ENCODE measurements around the gene EGR2.
A peak's percentile ranks its signal among the peaks of the same experiment; 100 is the strongest.

Gene EGR2

DNA sequence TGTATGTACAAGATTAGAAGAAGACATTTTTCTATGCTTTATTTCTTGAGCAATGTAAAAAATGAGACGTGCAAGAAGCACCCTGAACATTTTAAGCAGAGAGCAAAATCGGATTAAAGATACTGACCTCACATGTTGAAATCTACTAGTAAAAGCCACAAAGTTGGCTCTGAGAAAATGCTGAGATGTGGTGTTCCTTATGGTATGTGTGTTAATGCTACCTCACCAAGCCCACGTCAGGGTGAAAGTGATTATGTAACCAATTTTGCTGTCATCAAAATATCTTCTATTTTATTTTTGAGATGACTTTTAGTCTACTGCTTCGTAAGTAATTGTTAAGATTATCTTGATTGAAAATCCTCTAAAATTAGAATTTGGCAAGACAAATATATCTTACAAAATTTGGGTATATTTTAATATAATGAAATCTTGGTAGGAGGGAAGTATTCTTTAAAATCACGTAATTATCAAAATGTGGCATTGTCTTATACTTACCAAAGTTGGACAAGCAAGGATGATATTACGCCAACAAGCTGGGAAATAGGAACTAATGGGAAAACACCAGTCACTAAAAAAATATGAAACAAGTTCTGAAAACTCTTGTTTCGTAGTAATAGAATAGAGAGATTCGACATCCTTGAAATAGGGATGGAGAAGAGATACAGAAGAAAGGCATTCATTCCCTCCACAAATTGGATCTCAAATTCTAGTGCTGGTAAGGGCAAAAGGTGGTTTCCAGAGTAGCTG lies 5.8 kb downstream of the EGR2 start:
- in situ Hi-C loops (cut with MboI; ENCODE audit: low sequenced_read_pairs, unreplicated experiment): no loop called here
- DNase-seq (ENCODE audit: low spot score): no peak
- TF ChIP-seq CTCF (IDR thresholded peaks at IDR 0.05; ENCODE audit: borderline replicate concordance, control extremely low read depth, extremely low read depth, insufficient read depth, missing control alignments): no peak

DNA sequence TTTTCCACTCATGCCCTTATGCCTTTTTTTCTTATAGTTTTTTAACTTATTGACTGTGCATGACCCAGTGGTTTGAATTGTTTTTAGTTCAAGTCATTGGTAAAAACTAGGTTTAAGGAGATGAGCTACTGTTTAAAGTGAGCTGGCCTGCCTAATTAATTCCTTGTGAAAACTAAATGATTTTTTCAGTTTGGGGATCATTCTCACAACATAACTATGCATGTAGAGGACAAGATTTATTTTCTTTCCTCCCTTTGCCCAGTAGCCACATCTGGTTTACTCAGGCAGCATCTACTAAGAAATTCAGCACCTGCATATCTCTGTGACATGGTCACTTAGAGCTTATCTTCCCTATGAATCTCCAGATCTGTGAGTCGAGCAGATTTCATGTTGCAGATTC lies 9.9 kb downstream of the EGR2 start:
- DNase-seq (ENCODE audit: low spot score): no peak
- in situ Hi-C loops (cut with MboI; ENCODE audit: low sequenced_read_pairs, unreplicated experiment): loop anchor here (5.0 kb wide), 1 partner anchor 189 kb away; no protein-coding TSS in a partner anchor
- TF ChIP-seq CTCF (IDR thresholded peaks at IDR 0.05; ENCODE audit: borderline replicate concordance, control extremely low read depth, extremely low read depth, insufficient read depth, missing control alignments): no peak

DNA sequence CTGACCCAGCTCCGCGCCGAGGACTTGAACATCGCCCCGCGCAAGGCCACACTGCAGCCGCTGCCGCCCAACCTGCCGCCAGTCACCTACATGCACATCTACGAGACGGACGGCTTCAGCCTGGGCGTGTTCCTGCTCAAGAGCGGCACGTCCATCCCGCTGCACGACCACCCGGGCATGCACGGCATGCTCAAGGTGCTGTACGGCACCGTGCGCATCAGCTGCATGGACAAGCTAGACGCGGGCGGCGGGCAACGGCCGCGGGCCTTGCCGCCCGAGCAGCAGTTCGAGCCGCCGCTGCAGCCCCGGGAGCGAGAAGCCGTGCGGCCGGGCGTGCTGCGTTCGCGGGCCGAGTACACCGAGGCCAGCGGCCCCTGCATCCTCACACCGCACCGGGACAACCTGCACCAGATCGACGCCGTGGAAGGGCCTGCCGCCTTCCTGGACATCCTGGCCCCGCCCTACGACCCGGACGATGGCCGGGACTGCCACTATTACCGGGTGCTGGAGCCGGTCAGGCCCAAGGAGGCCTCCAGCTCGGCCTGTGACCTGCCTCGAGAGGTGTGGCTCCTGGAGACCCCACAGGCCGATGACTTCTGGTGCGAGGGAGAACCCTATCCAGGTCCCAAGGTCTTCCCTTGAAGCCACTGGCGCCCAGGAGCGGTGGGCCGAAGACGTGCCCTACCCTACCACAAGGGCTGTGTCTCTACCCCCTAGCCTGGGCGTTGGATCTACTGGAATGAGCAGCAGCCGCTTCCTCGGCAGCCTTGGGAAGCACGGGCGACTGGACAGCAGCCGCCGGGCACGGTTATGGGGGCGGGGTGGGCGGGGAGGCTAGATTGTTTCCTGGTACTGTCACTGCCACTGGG lies 10.7 kb downstream of the EGR2 start:
- in situ Hi-C loops (cut with MboI; ENCODE audit: low sequenced_read_pairs, unreplicated experiment): loop anchor here (5.0 kb wide), 1 partner anchor 188 kb away; no protein-coding TSS in a partner anchor
- DNase-seq (ENCODE audit: low spot score): peak; percentile 44

DNA sequence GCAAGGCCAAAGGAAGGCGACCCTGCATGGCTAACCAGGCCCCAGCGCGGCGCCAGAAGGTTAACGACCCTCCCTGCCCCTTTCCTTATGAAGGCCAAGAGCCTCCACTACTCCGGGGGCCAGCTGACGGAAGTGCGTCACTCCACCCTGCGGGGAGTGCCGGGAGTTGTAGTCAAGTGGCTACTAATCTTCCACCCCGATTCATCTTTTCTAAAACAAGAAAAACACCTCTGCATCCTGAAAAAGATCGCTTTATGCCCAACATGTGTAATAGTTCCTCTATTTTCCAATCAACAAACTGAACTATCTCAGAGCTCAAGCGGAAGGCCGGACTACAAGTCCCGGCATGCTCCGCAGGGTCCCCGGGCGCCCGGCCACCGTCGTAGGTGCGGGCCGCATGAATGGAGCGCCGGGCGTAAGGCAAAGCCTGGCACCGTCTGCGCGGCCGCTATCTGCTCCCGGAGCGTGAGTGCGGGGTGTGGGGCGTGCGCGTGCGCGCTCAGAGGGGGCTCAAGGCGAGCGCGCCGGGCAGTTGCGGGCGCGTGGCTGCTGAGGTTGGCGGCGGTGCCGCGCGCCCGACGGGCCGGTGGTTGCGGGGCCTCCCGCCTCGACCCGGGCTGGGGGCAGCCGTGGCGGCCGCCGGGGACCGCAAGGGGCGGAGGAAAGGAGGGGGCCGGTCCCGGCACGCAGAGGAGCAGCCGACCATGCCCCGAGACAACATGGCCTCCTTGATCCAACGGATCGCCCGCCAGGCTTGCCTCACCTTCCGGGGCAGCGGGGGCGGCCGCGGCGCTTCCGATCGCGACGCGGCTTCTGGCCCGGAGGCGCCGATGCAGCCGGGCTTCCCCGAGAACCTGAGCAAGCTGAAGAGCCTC lies 11.6 kb downstream of the EGR2 start, which contains the start of gene ADO:
ADO (plus strand) TSS at position 365 of the 875 bp plus-strand sequence; CDS start at position 705, 340 bp downstream.
- TF ChIP-seq CTCF (IDR thresholded peaks at IDR 0.05; ENCODE audit: borderline replicate concordance, control extremely low read depth, extremely low read depth, insufficient read depth, missing control alignments): no peak
- in situ Hi-C loops (cut with MboI; ENCODE audit: low sequenced_read_pairs, unreplicated experiment): loop anchor here (5.0 kb wide), 1 partner anchor 187 kb away; no protein-coding TSS in a partner anchor
- peak; percentile 88 for DNase-seq (ENCODE audit: low spot score)

More for the DNA sequence above, 10.7 kb downstream of the EGR2 start:
- no peak for TF ChIP-seq CTCF (IDR thresholded peaks at IDR 0.05; ENCODE audit: borderline replicate concordance, control extremely low read depth, extremely low read depth, insufficient read depth, missing control alignments)

DNA sequence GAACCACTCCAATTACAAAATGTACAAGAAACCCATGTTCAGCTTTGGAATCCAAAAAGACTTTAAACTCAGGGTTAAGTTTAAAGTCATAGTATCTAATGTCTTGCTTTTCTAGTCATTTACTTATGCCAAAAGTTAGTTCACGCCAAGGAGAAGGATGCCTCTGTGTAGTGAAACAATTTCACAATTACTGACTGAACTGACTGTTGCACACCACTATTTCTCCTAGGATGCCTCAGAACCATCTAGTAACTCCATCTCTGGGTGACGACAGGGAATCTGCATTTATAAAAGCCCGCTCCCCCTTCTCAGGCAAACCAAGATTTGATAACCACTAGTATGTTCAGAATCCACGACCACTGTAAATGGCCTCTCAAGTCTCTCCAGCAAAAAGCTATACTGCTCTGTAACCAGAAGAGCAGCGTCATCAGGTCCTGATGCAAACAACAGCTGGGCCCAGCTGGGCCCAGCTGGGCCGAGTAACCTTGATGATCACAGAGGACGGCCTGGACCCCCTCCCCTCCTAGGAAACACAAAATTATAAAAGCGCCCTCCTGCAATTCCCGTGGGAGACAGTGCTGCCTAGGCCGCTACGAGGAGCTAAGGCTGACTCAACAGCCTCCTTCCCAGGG lies 12.3 kb downstream of the EGR2 start:
- no peak for DNase-seq (ENCODE audit: low spot score)
- in situ Hi-C loops (cut with MboI; ENCODE audit: low sequenced_read_pairs, unreplicated experiment): no loop called here

More for the DNA sequence above, 12.3 kb downstream of the EGR2 start:
- no peak for TF ChIP-seq CTCF (IDR thresholded peaks at IDR 0.05; ENCODE audit: borderline replicate concordance, control extremely low read depth, extremely low read depth, insufficient read depth, missing control alignments)

All from GM13976 (cell line).